COLO668 (cell line): ENCODE measurements around the gene TBC1D20.
"Not testable (repeated sequence)": the region's sequence is repeated elsewhere in the genome, so short reads cannot be mapped to it uniquely, and the experiment has no call there.

Experiments used
- DNase-seq: peaks from one replicate; lab custom pipeline; 2025; ENCODE audit not compliant: unreplicated experiment; lab: John Stamatoyannopoulos, UW

Gene TBC1D20

GRCh38 chr20:462199-462991 is at the start of gene TBC1D20:
Gene TBC1D20, minus strand, starts transcription at chr20:462533. Its CDS starts 128 bp downstream, at chr20:462405.
- DNase-seq = peak; percentile 95

- DNase-seq = not testable (repeated sequence)
Observed at GRCh38 chr20:510328-511057, 48.2 kb upstream of the TBC1D20 start.

- not testable (repeated sequence) for DNase-seq
Observed at GRCh38 chr20:508364-508787, 46.0 kb upstream of the TBC1D20 start.

- no peak for DNase-seq
Observed at GRCh38 chr20:507761-508332, 45.5 kb upstream of the TBC1D20 start.

- no peak for DNase-seq
Observed at GRCh38 chr20:507006-507758, 44.8 kb upstream of the TBC1D20 start.

- no peak for DNase-seq
Observed at GRCh38 chr20:504632-505075, 42.3 kb upstream of the TBC1D20 start.

GRCh38 chr20:503048-503737 is 40.9 kb upstream of the TBC1D20 start:
- no peak for DNase-seq

GRCh38 chr20:497979-498378 is 35.6 kb upstream of the TBC1D20 start:
- DNase-seq = no peak

GRCh38 chr20:496126-496696 is 33.9 kb upstream of the TBC1D20 start:
- DNase-seq = no peak

GRCh38 chr20:492159-492558 is 29.8 kb upstream of the TBC1D20 start:
- no peak for DNase-seq

GRCh38 chr20:487655-488054 is 25.3 kb upstream of the TBC1D20 start:
- DNase-seq = no peak

- no peak for DNase-seq
Observed at GRCh38 chr20:483815-484644, 21.7 kb upstream of the TBC1D20 start.

- DNase-seq = no peak
Observed at GRCh38 chr20:481167-481566, 18.8 kb upstream of the TBC1D20 start.

- no peak for DNase-seq
Observed at GRCh38 chr20:480044-480443, 17.7 kb upstream of the TBC1D20 start.

- DNase-seq = no peak
Observed at GRCh38 chr20:479487-479886, 17.2 kb upstream of the TBC1D20 start.

- peak; percentile 30 for DNase-seq
Observed at GRCh38 chr20:478949-479429, 16.7 kb upstream of the TBC1D20 start.

GRCh38 chr20:478010-478948 is 15.9 kb upstream of the TBC1D20 start:
- no peak for DNase-seq
